ENCODE measurements around the gene HPGDS.
"Not testable (repeated sequence)": the region's sequence is repeated elsewhere in the genome, so short reads cannot be mapped to it uniquely, and the experiment has no call there.

The HPGDS gene

DNA sequence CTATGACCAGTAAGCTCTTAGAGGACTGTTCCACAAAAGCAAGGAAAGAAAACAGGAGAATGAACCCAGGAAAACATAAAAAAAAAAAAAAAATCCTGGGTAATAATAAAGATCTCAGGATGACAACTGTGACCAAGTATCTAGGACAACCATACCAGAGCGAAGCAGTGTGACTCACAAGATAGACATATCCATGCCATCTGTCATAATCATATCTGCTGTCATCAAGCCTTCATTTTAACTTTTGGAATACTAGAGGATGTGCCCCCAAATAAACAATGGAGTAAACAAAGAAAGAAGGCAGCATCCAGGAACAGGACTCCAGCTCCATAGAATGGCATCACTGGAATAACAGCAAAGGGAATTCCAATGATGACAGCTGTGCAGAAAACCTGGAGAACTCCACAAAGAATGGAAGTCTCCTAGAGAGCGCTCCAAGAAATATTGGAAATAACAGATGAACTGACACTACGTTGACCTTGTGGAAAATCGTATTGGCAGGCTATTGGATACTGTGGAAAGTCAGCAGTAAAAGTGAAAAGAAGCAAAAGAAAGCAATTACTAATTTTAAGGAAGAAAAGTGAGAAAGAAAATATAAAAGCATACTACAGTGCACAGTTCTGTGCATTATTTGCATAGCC is 35.3 kb downstream of the HPGDS start:
- DNase-seq, result no peak

DNA sequence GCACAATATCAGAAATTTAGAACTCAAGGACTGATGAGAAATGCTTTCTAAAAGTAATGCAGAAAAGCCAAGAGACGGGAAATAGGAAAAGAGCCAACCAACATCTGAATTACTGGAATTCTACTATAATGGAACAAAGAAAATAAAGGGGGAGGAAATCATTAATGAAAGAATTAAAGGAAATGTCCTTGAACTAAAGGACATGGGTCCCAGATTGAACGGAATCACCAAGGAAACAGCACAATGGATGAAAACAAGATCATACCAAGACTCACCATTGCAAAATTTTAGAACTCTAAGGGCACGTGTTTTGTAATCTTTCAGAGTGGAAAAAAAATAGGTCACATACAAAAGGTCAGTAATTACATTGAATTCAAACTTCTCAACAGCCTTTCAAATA is 35.9 kb downstream of the HPGDS start:
- no peak for DNase-seq

- no peak for DNase-seq
Measured at GRCh38 chr4:94305466-94306225, 37.0 kb downstream of the HPGDS start.

DNA sequence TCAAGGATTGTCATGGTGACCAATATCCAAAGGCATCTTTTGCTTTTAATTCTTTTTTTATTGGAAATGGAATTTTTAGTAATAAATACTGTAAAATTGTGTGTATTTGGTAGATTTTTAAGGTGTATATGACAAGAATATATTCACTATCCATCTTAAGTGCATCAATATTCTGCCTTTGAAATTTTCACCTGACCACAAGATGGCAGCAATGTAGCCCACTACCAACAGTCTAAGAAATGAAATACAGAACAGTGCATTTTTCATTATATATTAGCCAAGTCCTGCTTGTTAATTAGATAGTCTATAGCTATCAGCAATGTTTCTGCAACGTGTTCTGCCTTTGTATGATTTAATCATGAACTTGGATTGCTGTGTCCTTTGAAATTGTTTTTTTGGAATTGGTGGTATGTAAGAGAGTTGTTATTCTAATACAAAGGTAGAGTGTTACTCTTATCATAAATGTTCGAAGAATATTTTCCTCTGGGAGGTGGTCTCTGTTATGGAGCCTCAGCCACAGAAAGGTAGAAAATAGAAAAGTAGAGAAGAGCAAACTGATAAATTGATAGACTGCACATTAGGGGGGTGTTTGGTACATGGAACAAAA is 38.2 kb downstream of the HPGDS start:
- DNase-seq, result peak; percentile 38 to 52 (median 51)

- DNase-seq, result peak in 2 of 4 experiments; percentile 49 to 71
Measured at GRCh38 chr4:94302191-94302590, 40.4 kb downstream of the HPGDS start.

GRCh38 chr4:94298725-94299252 is 43.8 kb downstream of the HPGDS start:
- no peak for DNase-seq

- not testable (repeated sequence) for DNase-seq
Measured at GRCh38 chr4:94295473-94295872, 47.2 kb downstream of the HPGDS start.

DNA sequence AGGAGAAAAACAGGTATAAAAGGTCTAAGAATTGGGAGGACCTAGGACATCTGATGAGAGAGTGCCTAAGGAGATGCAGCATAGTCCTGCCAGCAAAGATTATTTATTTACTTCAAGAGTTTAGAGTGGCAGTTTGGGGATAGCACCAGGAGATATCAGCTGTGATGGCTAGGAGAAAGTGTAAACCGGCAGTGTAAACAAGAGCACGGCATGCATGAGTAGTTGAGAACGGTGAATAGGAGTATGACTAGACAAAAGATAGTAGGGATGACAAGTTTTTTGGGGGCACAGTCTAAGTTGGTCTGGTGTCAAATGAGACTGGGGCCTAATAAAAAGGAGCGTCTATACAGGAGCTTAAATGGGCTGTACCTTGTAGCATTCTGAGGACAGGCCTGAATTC is 48.7 kb downstream of the HPGDS start:
- not testable (repeated sequence) for DNase-seq

DNA sequence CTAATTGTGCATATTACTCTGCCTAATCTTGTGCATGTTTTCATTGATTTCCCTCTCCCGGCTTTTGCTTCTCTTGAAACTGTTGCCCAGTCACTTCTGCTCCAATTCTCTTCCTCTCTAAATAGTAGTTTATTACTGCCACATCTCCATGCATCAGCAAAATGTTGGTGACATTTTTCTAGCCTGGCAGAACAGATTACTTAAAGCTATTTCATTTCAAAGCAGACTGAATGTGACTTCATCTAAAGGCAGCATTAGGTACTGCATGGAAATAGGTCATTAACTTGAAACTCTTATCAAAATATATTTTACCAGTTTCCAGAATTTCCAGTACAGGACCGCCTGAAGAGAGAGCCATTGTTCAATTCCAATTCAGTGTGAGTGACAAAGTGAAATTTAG is 52.4 kb downstream of the HPGDS start:
- no peak for DNase-seq

DNA sequence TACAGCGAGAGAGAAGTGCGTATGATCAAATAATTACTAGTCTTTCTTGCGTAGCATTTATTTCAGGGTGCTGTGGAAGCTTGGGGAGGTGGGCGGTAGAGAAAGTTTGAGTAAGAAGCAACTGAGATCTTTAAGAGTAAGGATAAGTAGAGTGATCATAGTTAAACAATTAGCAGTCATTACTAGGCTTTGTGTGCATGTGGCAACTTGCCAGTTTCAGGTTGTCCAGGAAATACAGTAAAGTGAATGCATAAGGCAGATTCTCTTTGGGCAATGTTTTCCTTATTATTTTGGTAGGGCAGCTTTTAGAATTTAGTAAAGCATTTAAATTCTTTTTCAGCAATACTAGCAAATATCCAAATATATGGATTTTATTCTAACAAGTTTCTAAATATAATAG is 57.0 kb downstream of the HPGDS start:
- no peak for DNase-seq

DNA sequence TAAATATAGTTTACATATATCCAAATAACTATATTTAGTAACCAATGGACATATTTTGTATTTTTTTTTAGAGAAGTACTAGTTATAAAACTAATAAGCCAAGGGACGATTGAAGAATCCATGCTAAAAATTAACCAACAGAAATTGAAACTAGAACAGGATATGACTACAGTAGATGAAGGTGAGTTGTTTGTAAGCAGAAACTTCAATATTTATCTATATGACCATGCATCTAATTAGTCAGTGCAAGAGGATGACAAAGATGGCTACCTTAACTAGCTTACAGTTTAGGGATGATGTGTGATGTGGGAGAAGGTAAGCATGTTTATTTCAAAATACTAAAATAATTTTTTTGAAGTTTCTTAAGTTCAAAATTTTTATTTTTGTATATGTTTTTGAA is 57.7 kb downstream of the HPGDS start:
- no peak for DNase-seq

DNA sequence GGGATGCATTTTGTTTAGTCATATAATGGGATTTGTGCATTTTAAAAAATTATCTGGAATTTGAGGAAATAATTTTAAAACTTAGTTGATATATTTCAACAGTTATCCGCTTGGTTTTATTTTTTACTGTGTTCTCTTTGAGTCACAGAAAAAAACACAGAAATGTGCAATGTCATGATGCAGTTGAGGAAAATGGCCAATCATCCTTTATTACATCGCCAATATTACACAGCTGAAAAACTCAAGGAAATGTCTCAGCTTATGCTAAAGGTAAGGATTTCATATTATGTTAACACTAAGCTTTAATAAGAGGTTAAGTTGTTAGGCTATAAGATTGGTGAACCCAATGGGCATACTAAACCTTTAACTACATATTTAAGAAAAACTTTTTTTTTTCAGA is 63.9 kb downstream of the HPGDS start:
- no peak for DNase-seq

- no peak for DNase-seq
Measured at GRCh38 chr4:94277534-94277933, 65.1 kb downstream of the HPGDS start.

DNA sequence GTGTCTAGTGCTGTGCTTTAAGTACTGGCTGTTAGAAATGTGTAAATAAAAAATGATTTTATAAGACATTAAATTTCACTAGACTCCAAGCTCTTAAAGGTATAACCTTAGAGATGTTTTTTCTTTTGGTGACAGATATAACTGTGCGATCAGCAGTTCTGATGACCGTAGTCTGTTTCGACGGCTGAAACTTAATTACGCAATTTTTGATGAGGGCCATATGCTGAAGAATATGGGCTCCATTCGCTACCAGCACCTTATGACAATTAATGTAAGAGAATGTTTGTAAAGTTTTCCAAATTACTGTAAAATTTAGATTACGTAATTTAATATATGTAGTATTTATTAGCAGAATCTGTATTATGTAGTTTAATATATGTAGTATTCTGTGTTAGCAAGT is 66.4 kb downstream of the HPGDS start:
- DNase-seq, result no peak

DNA sequence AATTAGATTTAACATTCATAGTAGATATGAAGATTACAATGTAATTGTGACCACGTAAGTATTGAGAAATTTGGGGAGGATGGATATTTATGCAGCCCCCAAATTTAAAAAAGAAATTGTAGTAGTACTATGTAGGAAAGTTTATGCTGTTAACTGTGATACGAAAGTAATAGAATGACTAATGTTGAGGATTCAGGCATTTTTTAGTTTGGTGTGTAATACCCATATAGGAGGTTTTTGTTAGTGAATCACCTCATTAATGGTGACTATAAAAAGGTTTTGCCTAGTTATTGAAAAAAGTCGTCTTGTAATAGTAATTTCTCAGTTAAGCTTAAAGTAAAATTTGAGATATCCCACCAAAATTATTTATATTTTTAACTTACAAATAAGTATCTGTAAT is 67.7 kb downstream of the HPGDS start:
- DNase-seq, result no peak

GRCh38 chr4:94271248-94271647 is 71.4 kb downstream of the HPGDS start:
- no peak for DNase-seq

- no peak for DNase-seq
Measured at GRCh38 chr4:94267037-94267436, 75.6 kb downstream of the HPGDS start.

GRCh38 chr4:94262163-94263016 is 80.2 kb downstream of the HPGDS start:
- no peak for DNase-seq

- DNase-seq, result peak in 2 of 4 experiments; percentile 3 to 12
Measured at GRCh38 chr4:94256828-94257227, 85.8 kb downstream of the HPGDS start.

- no peak for DNase-seq
Measured at GRCh38 chr4:94256144-94256783, 86.4 kb downstream of the HPGDS start.

DNA sequence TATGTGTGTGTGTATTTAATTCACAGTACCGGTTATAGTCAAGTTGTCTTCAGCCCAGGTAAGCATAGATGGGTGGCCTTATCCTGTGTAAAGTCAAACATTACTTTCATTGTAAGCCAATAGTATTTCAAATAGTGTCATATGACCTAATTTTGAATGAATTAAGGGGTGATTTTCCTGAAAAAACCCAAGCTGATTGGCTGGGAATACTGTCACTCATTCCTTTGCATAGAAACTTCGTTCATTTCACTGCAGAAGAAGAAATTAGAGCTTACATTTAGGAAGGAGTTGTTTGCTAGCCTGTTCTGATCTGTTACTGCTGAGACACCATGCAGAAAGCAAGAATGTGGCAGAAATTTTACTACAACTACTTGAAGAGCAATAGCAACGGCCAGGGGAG is 89.6 kb downstream of the HPGDS start:
- no peak for DNase-seq

DNA sequence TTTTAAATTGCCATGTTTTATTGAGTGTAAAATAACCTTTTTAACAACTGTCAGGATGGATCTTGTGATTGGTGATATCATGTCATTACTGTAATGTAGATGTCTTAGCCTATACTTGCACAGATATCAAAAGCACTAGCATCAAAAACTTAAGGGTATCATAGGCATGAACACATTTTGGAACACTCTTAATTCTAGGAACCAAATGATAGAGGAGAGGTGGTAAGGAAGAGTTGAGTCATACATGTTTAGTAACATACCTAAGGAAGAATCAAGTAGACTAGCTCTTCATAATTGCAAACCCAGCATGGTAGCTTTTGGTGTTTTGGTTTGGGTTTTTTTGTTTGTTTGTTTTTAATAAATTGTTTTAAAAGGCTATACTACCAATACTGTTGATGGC is 91.5 kb downstream of the HPGDS start:
- DNase-seq, result no peak
